Esophagus squamous epithelium (tissue), 5 donors: ENCODE results near the gene PATZ1. TPM values are rescaled to one million over a fixed set of nuclear protein-coding genes. Genes with fewer than 3 reads are reported as not detected.
A peak's percentile ranks its signal among the peaks of the same experiment; 100 is the strongest.

Experiments used
- DNase-seq: peaks from one replicate; lab custom pipeline; 2025; lab: John Stamatoyannopoulos, UW
- H3K27ac ChIP-seq, 4 donors: fragments of 200-600 bp; sonication (generic); one replicate each; pipeline ENCODE4 v1.5.1; 2016 to 2019; ENCODE audit warnings: mild to moderate bottlenecking in 1 of 4
- H3K27me3 ChIP-seq, 4 donors: fragments of 200-600 bp; sonication (generic); 1 replicate in 3 of 4; 2 replicates in 1 of 4; pipeline versions ENCODE4 v1.5.1 to v1.6.0; 2017 to 2021; ENCODE audit warnings: antibody characterized with exemption in 1 of 4
- H3K36me3 ChIP-seq, 3 donors: fragments of 200-600 bp; sonication (generic); one replicate each; pipeline ENCODE4 v1.5.1; 2016 to 2019
- H3K4me1 ChIP-seq, 3 donors: fragments of 200-600 bp; sonication (generic); one replicate each; pipeline ENCODE4 v1.5.1; 2017 to 2019
- H3K4me3 ChIP-seq, 4 donors: fragments of 200-600 bp; sonication (generic); 1 replicate in 3 of 4; 2 replicates in 1 of 4; pipeline ENCODE4 v1.5.1; 2016 to 2019; ENCODE audit warnings: mild to moderate bottlenecking in 2 of 4, moderate library complexity in 1 of 4
- H3K9me3 ChIP-seq, 3 donors: fragments of 200-600 bp; sonication (generic); one replicate each; pipeline ENCODE4 v1.5.1; 2016 to 2019
- CTCF ChIP-seq, 6 experiments: fragments of 450-650 bp in 4 of 6; fragments of 200-600 bp in 2 of 6; sonication (generic) in 2 of 6; IDR thresholded peaks; one replicate each; pipeline ENCODE4 v1.5.1; 2016 to 2019; ENCODE audit warnings: antibody characterized with exemption in 6 of 6, mild to moderate bottlenecking in 4 of 6, moderate library complexity in 4 of 6
- POLR2A ChIP-seq, 4 donors: fragments of 450-650 bp; IDR thresholded peaks; one replicate each; pipeline ENCODE4 v1.6.1; 2017; ENCODE audit warnings: antibody characterized with exemption in 4 of 4, mild to moderate bottlenecking in 4 of 4, moderate library complexity in 3 of 4
- WGBS, 2 donors: methylation state at CpG; one replicate each; pipeline ENCODE4 v1.1.5; 2018; 5-methylcytosine and 5-hydroxymethylcytosine counted together
- intact Hi-C: fragments of 100-400 bp; cut with DNase I; formaldehyde crosslinking; loops from one replicate; pipeline ENCODE4 v1.15.0; 2022
- total RNA-seq, 4 donors: library from RNA; depleted of rRNA; stranded (reverse); fragments of >200 nt; gene quantifications; one replicate each; pipeline ENCODE4 v1.1.0, GENCODE V29; 2016
- donor health status: DM: yes; HTN: yes; CAD: no.

PATZ1 gene
- total RNA-seq, 4 donors from 2014 or later = 2.2 to 13.0 (median 7.2) TPM

GRCh38 chr22:31347251-31348008 is 1.3 kb upstream of the PATZ1 start:
- 0 to 2% methylated on average over 3 to 9 of the region's 50 CpGs for WGBS, 2 donors
- Histone ChIP-seq H3K9me3 (no peaks in the 10 kb centered on the region), H3K27me3 (peaks cover 0 to under 1% (median 0%) of the 10 kb centered on the region in 4 donors), H3K27ac (peak overlapping the region; percentile 83 to 97 (median 90)), H3K36me3 (peaks cover 0 to 5% (median 0%) of the 10 kb centered on the region in 3 donors), H3K4me3 (peak overlapping the region; percentile 48 to 87 (median 72)), H3K4me1 (peaks cover 34 to 54% (median 42%) of the 10 kb centered on the region in 3 donors)
- TF ChIP-seq POLR2A (IDR thresholded peaks at IDR 0.05) (peak in 1 of 4 donors; percentile 24), CTCF (IDR thresholded peaks at IDR 0.05) (peak in 1 of 6 experiments; percentile 17)
- no peak for DNase-seq
- intact Hi-C loops = no loop called here

- Histone ChIP-seq H3K27ac (peak overlapping the region; percentile 83 to 97 (median 90)), H3K4me1 (peaks cover 36 to 60% (median 46%) of the 10 kb centered on the region in 3 donors), H3K9me3 (no peaks in the 10 kb centered on the region), H3K36me3 (peaks cover 0 to 12% (median 0%) of the 10 kb centered on the region in 3 donors), H3K27me3 (no peaks in the 10 kb centered on the region), H3K4me3 (peak overlapping the region; percentile 48 to 87 (median 72))
- no CpG with 5 or more reads among the region's 40 CpGs for WGBS, 2 donors
- DNase-seq = no peak
- intact Hi-C loops = no loop called here
- TF ChIP-seq CTCF (IDR thresholded peaks at IDR 0.05) = no peak
- TF ChIP-seq POLR2A (IDR thresholded peaks at IDR 0.05) = no peak
These were observed 646 bp upstream of the PATZ1 start for GRCh38 chr22:31346733-31347250.

GRCh38 chr22:31345331-31346254 is 553 bp downstream of the PATZ1 start:
- 5% methylated on average over 19 of the region's 126 CpGs; no CpG with 5 or more reads in 1 of the 2 donors for WGBS, 2 donors
- H3K9me3 ChIP-seq = no peaks in the 10 kb centered on the region
- H3K4me1 ChIP-seq = peaks cover 36 to 72% (median 46%) of the 10 kb centered on the region in 3 donors
- peak in 2 of 4 donors; percentile 26 to 47 for TF ChIP-seq POLR2A (IDR thresholded peaks at IDR 0.05)
- peak; percentile 74 to 98 (median 94) for TF ChIP-seq CTCF (IDR thresholded peaks at IDR 0.05)
- H3K27me3 ChIP-seq = no peaks in the 10 kb centered on the region
- peak overlapping the region; percentile 83 to 97 (median 90) for H3K27ac ChIP-seq
- intact Hi-C loops = no loop called here
- peak overlapping the region; percentile 48 to 87 (median 72) for H3K4me3 ChIP-seq
- peak; percentile 55 for DNase-seq
- peaks cover 2 to 24% (median 6%) of the 10 kb centered on the region in 3 donors for H3K36me3 ChIP-seq

GRCh38 chr22:31344578-31345330 is 1.4 kb downstream of the PATZ1 start:
- peak overlapping the region; percentile 48 to 87 (median 72) for H3K4me3 ChIP-seq
- 59 to 60% methylated on average over 2 to 6 of the region's 35 CpGs for WGBS, 2 donors
- intact Hi-C loops = no loop called here

More at GRCh38 chr22:31344578-31345330, 1.4 kb downstream of the PATZ1 start:
- DNase-seq = no peak
- Histone ChIP-seq H3K9me3 (no peaks in the 10 kb centered on the region), H3K27me3 (no peaks in the 10 kb centered on the region), H3K36me3 (peaks cover 2 to 32% (median 6%) of the 10 kb centered on the region in 3 donors), H3K4me1 (peaks cover 36 to 81% (median 46%) of the 10 kb centered on the region in 3 donors), H3K27ac (peak overlapping the region; percentile 76 to 97 (median 88))
- TF ChIP-seq CTCF (IDR thresholded peaks at IDR 0.05) (no peak), POLR2A (IDR thresholded peaks at IDR 0.05) (no peak)
